GDM1 (cell line): ENCODE data around the gene PPP6R1.

Experiments
- DNase-seq: peaks from one replicate; lab custom pipeline; 2025; lab: John Stamatoyannopoulos, UW

Gene PPP6R1

GRCh38 chr19:55181740-55182139 is 77.1 kb downstream of the PPP6R1 start:
- DNase-seq, result no peak
